ENCODE measurements around the gene AK9. TPM values are rescaled to one million over a fixed set of nuclear protein-coding genes. Genes with fewer than 3 reads are reported as not detected.

The AK9 gene
- total RNA-seq, 1 donor from 2014 or later, result 0.75 TPM

DNA sequence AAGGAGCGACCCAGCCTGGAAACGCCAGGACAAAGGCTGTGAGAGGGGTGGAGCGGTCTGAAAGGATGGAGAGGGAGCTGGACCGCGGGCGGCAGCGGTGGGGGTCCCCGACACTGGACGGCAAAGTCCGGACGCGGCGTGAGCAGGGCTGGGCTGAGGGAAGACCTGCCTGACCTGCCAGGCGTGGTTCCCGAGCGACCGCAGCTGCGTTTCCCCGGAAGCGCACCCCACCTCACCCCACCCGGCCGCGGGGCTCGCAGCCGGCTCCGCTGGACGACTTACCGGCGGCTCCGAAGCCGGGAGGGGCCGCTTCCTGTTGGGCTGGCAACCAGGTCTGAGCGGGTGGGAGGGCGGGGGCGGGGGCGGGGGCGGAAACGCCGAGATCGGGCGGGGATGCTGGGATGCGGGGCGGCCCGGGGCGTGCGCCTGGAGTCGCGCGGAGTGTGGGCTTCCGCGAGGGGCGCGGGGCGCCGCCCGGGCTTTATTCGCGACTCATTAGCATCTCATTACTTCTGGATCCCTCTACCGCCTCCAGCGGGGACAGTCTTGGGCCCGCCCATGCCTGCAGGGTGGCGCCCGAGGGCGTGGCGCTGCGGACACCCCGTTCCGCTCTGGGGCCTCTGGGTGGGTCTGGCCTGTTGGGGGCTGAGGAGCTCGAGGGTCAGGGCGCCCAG, 235.4 kb downstream of the AK9 start, which contains the start of gene MICAL1:
Gene MICAL1, minus strand, starts transcription at position 336 of the 674 bp plus-strand sequence. CDS start 1,576 bp downstream, outside the sequence.
- Histone ChIP-seq H3K36me3 (peaks cover 5 to 20% of the 10 kb centered on the region in 2 donors), H3K4me3 (peak within 1 kb of the TSS; percentile 79 to 82), H3K9me3 (no peaks in the 10 kb centered on the region), H3K27ac (peak within 1 kb of the TSS; percentile 84 to 88), H3K4me1 (peaks cover 14 to 20% of the 10 kb centered on the region in 2 donors), H3K27me3 (no peaks in the 10 kb centered on the region)
- DNase-seq (ENCODE audit: low spot score in 2 of 2), result peak in 1 of 2 donors; percentile 88
- intact Hi-C loops (cut with DNase I), result loop anchor here (1.0 to 5.0 kb wide), 4 partner anchors 15 to 361 kb away; partner anchors contain the start of genes CD164, CEP57L1, PPIL6 and SESN1
- TF ChIP-seq, protein P1, sequence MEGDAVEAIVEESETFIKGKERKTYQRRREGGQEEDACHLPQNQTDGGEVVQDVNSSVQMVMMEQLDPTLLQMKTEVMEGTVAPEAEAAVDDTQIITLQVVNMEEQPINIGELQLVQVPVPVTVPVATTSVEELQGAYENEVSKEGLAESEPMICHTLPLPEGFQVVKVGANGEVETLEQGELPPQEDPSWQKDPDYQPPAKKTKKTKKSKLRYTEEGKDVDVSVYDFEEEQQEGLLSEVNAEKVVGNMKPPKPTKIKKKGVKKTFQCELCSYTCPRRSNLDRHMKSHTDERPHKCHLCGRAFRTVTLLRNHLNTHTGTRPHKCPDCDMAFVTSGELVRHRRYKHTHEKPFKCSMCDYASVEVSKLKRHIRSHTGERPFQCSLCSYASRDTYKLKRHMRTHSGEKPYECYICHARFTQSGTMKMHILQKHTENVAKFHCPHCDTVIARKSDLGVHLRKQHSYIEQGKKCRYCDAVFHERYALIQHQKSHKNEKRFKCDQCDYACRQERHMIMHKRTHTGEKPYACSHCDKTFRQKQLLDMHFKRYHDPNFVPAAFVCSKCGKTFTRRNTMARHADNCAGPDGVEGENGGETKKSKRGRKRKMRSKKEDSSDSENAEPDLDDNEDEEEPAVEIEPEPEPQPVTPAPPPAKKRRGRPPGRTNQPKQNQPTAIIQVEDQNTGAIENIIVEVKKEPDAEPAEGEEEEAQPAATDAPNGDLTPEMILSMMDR (IDR thresholded peaks at IDR 0.05), result peak; percentile 22 to 45 (median 31)

- intact Hi-C loops (cut with DNase I), result loop anchor here (1.0 to 5.0 kb wide), 3 partner anchors 14 to 72 kb away; partner anchors contain the start of genes CD164, PPIL6, SMPD2 and ZBTB24
- H3K4me1 ChIP-seq, result peaks cover 14 to 20% of the 10 kb centered on the region in 2 donors
- H3K27me3 ChIP-seq, result no peaks in the 10 kb centered on the region
- H3K36me3 ChIP-seq, result peaks cover 5 to 26% of the 10 kb centered on the region in 2 donors
- no peaks in the 10 kb centered on the region for H3K9me3 ChIP-seq
- H3K27ac ChIP-seq, result peak overlapping the region; percentile 84 to 88
- TF ChIP-seq, protein P1 (IDR thresholded peaks at IDR 0.05), result no peak
- DNase-seq (ENCODE audit: low spot score in 2 of 2), result peak in 1 of 2 donors; percentile 85
- H3K4me3 ChIP-seq, result peak overlapping the region; percentile 79 to 82
Observed at GRCh38 chr6:109454496-109455436, 236.2 kb downstream of the AK9 start.

GRCh38 chr6:109453594-109454495, 237.2 kb downstream of the AK9 start:
- intact Hi-C loops (cut with DNase I), result loop anchor here (2.0 kb wide), 1 partner anchor 29 kb away; the partner anchor contains the start of gene ZBTB24
- Histone ChIP-seq H3K4me1 (peaks cover 14 to 20% of the 10 kb centered on the region in 2 donors), H3K4me3 (peak overlapping the region; percentile 79 to 82), H3K9me3 (no peaks in the 10 kb centered on the region), H3K27me3 (no peaks in the 10 kb centered on the region), H3K27ac (peak overlapping the region; percentile 84 to 88), H3K36me3 (peaks cover 5 to 31% of the 10 kb centered on the region in 2 donors)
- peak in 1 of 2 donors; percentile 63 for DNase-seq (ENCODE audit: low spot score in 2 of 2)
- TF ChIP-seq, protein P1 (IDR thresholded peaks at IDR 0.05), result no peak

- intact Hi-C loops (cut with DNase I), result no loop called here
- H3K27ac ChIP-seq, result no peak overlapping the region
- H3K27me3 ChIP-seq, result no peaks in the 10 kb centered on the region
- peaks cover 14 to 20% of the 10 kb centered on the region in 2 donors for H3K4me1 ChIP-seq
- H3K36me3 ChIP-seq, result peaks cover 5 to 34% of the 10 kb centered on the region in 2 donors
- no peaks in the 10 kb centered on the region for H3K9me3 ChIP-seq
- no peak for DNase-seq (ENCODE audit: low spot score in 2 of 2)
- H3K4me3 ChIP-seq, result no peak overlapping the region
- TF ChIP-seq, protein P1 (IDR thresholded peaks at IDR 0.05), result no peak
Observed at GRCh38 chr6:109453156-109453555, 237.8 kb downstream of the AK9 start.

Data from ascending aorta (tissue), 2 donors.